HepG2 (cell line): ENCODE measurements around the gene HAGHL. TPM values are rescaled to one million over a fixed set of nuclear protein-coding genes. Genes with fewer than 3 reads are reported as not detected.

Experiments
- BRF2 ChIP-seq: sonication (generic); formaldehyde crosslinking; IDR thresholded peaks from 2 replicates; pipeline ENCODE4 v1.8.1; 2022; ENCODE audit warnings: mild to moderate bottlenecking, missing genetic modification reagents
- CHD2 ChIP-seq: IDR thresholded peaks from 2 replicates; pipeline ENCODE4 v1.6.1; 2011; ENCODE audit warnings: low read depth, low read length, improper control_type of control experiment
- DRAP1 ChIP-seq: IDR thresholded peaks from 2 replicates; pipeline ENCODE4 v1.6.1; 2016; ENCODE audit warnings: missing genetic modification reagents, missing compliant biosample characterization
- ETS1 ChIP-seq: sonication (generic); formaldehyde crosslinking; IDR thresholded peaks from 2 replicates; pipeline ENCODE4 v1.4.0; 2020; ENCODE audit warnings: missing genetic modification reagents
- MNT ChIP-seq: fragments of 450-650 bp; IDR thresholded peaks from 2 replicates; pipeline ENCODE4 v1.6.1; 2016
- PBX3 ChIP-seq: sonication (generic); formaldehyde crosslinking; IDR thresholded peaks from 2 replicates; pipeline ENCODE4 v1.8.1; 2023; ENCODE audit warnings: missing genetic modification reagents, inconsistent platforms, borderline replicate concordance
- REL ChIP-seq: sonication (generic); formaldehyde crosslinking; conservative IDR thresholded peaks from 2 replicates; pipeline ENCODE4 v1.8.0; 2022; ENCODE audit warnings: mild to moderate bottlenecking, missing genetic modification reagents, moderate library complexity
- RFXAP ChIP-seq: sonication (generic); formaldehyde crosslinking; IDR thresholded peaks from 2 replicates; pipeline ENCODE4 v1.4.0; 2020; ENCODE audit warnings: missing genetic modification reagents, borderline replicate concordance
- SRSF9 ChIP-seq: fragments of 200-400 bp; formaldehyde crosslinking; IDR thresholded peaks from 2 replicates; pipeline ENCODE4 v1.6.1; 2018; ENCODE audit warnings: borderline replicate concordance, mild to moderate bottlenecking, low read depth, low read length; ENCODE audit not compliant: insufficient read depth, poor library complexity, severe bottlenecking
- SRY ChIP-seq: sonication (generic); formaldehyde crosslinking; IDR thresholded peaks from 2 replicates; pipeline ENCODE4 v1.8.0; 2022; ENCODE audit warnings: mild to moderate bottlenecking, missing genetic modification reagents
- TFE3 ChIP-seq: IDR thresholded peaks from 2 replicates; pipeline ENCODE4 v1.6.1; 2016
- ZFP41 ChIP-seq: sonication (generic); formaldehyde crosslinking; IDR thresholded peaks from 2 replicates; pipeline ENCODE4 v1.4.0; 2020; ENCODE audit warnings: mild to moderate bottlenecking, missing genetic modification reagents, borderline replicate concordance
- ZMAT5 ChIP-seq: sonication (generic); formaldehyde crosslinking; IDR thresholded peaks from 2 replicates; pipeline ENCODE4 v1.5.0; 2020; ENCODE audit warnings: mild to moderate bottlenecking, low read depth, missing genetic modification reagents, borderline replicate concordance
- ZNF33A ChIP-seq: sonication (generic); formaldehyde crosslinking; IDR thresholded peaks from 2 replicates; pipeline ENCODE4 v1.5.1; 2020; ENCODE audit warnings: missing genetic modification reagents, mild to moderate bottlenecking, moderate library complexity, borderline replicate concordance
- ZNF367 ChIP-seq: sonication (generic); formaldehyde crosslinking; IDR thresholded peaks from 2 replicates; pipeline ENCODE4 v1.4.0; 2020; ENCODE audit warnings: missing genetic modification reagents, borderline replicate concordance
- ZNF550 ChIP-seq: sonication (generic); formaldehyde crosslinking; IDR thresholded peaks from 2 replicates; pipeline ENCODE4 v1.4.0; 2020; ENCODE audit warnings: mild to moderate bottlenecking, missing genetic modification reagents, borderline replicate concordance
- ZNF576 ChIP-seq: sonication (generic); formaldehyde crosslinking; IDR thresholded peaks from 2 replicates; pipeline ENCODE4 v1.4.0; 2020; ENCODE audit warnings: mild to moderate bottlenecking, missing genetic modification reagents
- ZSCAN20 ChIP-seq: sonication (generic); formaldehyde crosslinking; IDR thresholded peaks from 2 replicates; pipeline ENCODE4 v1.4.0; 2020; ENCODE audit warnings: missing genetic modification reagents, mild to moderate bottlenecking, borderline replicate concordance
- polyA plus RNA-seq, 8 experiments: library from polyadenylated mRNA; depleted of rRNA in 3 of 8; stranded (reverse) in 7 of 8; unstranded in 1 of 8; fragments of >200 nt; fragmentation: Illumina TruSeq in 4 of 8; extraction: Trizol in 4 of 8; gene quantifications; 2 replicates each; pipeline versions ENCODE4 v1.2.1 to v1.2.3, GENCODE V29; 2011 to 2016; ENCODE audit warnings: low read depth in 4 of 8, missing spikeins in 1 of 8, mixed read lengths in 1 of 8; ENCODE audit not compliant: insufficient read depth in 1 of 8
- total RNA-seq, 5 experiments: library from RNA; depleted of rRNA; stranded (reverse); fragments of >200 nt; fragmentation: Illumina TruSeq; extraction: Trizol; gene quantifications; 2 replicates each; pipeline ENCODE4 v1.2.3, GENCODE V29; 2016; ENCODE audit warnings: low read depth in 1 of 5

Gene HAGHL
- total and polyA plus RNA-seq, 2 of the 13 experiments (the other 11 are each of a cell fraction or from before 2014, with no cell fraction given): 3.4 to 8.4 TPM

- TF ChIP-seq CHD2 (no peak), MNT (no peak), PBX3 (CRISPR knock-in tag) (peak; percentile 83; the same call in 1 of the 2 replicates), REL (no peak), ZSCAN20 (CRISPR knock-in tag) (peak; percentile 95), SRY (CRISPR knock-in tag) (peak; percentile 86; the same call in 1 of the 2 replicates), ZNF367 (CRISPR knock-in tag) (peak; percentile 89; the same call in 1 of the 2 replicates), ETS1 (no peak), ZNF576 (no peak), DRAP1 (CRISPR knock-in tag) (no peak), BRF2 (CRISPR knock-in tag) (0 out of 2 replicates have a peak, but pooled peaks have one; percentile 62), ZNF33A (CRISPR knock-in tag) (no peak), ZNF550 (CRISPR knock-in tag) (no peak), ZMAT5 (CRISPR knock-in tag) (no peak), ZFP41 (CRISPR knock-in tag) (no peak), RFXAP (peak; percentile 68; the same call in 1 of the 2 replicates), SRSF9 (no peak), TFE3 (no peak; the same call in 1 of the 2 replicates)
These were observed 26.0 kb upstream of the HAGHL start (continued) for GRCh38 chr16:700684-701584.
